GM21825 (cell line): ENCODE results near the gene MFN2.
"Not testable (repeated sequence)": the region's sequence is repeated elsewhere in the genome, so short reads cannot be mapped to it uniquely, and the experiment has no call there.

Experiments used
- ATAC-seq: cut with Tn5 transposase; IDR thresholded peaks from one replicate; pipeline ENCODE4 v1.9.1; 2021; ENCODE audit warnings: mild to moderate bottlenecking, moderate library complexity; ENCODE audit not compliant: unreplicated experiment

The MFN2 gene

GRCh38 chr1:11997081-11997850 is 17.0 kb downstream of the MFN2 start:
- ATAC-seq, result no peak

- ATAC-seq, result no peak
Measured at GRCh38 chr1:11998636-11999035, 18.4 kb downstream of the MFN2 start.

GRCh38 chr1:11999236-11999635 is 19.0 kb downstream of the MFN2 start:
- ATAC-seq, result no peak

- ATAC-seq, result no peak
Measured at GRCh38 chr1:12001249-12001917, 21.1 kb downstream of the MFN2 start.

- no peak for ATAC-seq
Measured at GRCh38 chr1:12001996-12002493, 21.8 kb downstream of the MFN2 start.

GRCh38 chr1:12003762-12004161 is 23.5 kb downstream of the MFN2 start:
- no peak for ATAC-seq

GRCh38 chr1:12005488-12006166 is 25.4 kb downstream of the MFN2 start:
- no peak for ATAC-seq

GRCh38 chr1:12006167-12006921 is 26.1 kb downstream of the MFN2 start:
- no peak for ATAC-seq

- no peak for ATAC-seq
Measured at GRCh38 chr1:12007204-12007603, 27.0 kb downstream of the MFN2 start.

GRCh38 chr1:12008355-12008754 is 28.1 kb downstream of the MFN2 start:
- not testable (repeated sequence) for ATAC-seq

GRCh38 chr1:12009318-12009947 is 29.2 kb downstream of the MFN2 start:
- no peak for ATAC-seq

GRCh38 chr1:12010746-12011570 is 30.7 kb downstream of the MFN2 start:
- no peak for ATAC-seq

- no peak for ATAC-seq
Measured at GRCh38 chr1:12011998-12012397, 31.8 kb downstream of the MFN2 start.

GRCh38 chr1:12012560-12013316 is 32.5 kb downstream of the MFN2 start:
- no peak for ATAC-seq

GRCh38 chr1:12014141-12014991 is 34.1 kb downstream of the MFN2 start:
- no peak for ATAC-seq

- no peak for ATAC-seq
Measured at GRCh38 chr1:12015001-12015491, 34.8 kb downstream of the MFN2 start.

GRCh38 chr1:12015499-12015898 is 35.3 kb downstream of the MFN2 start:
- no peak for ATAC-seq

- ATAC-seq, result no peak
Measured at GRCh38 chr1:12016182-12016581, 35.9 kb downstream of the MFN2 start.
